WTC11 (cell line): ENCODE data around the gene YWHAQ. TPM values are rescaled to one million over a fixed set of nuclear protein-coding genes. Genes with fewer than 3 reads are reported as not detected.

ENCODE experiments used
- ATAC-seq: fragments of 200-7000 bp; cut with Tn5 transposase; 2 replicates; pipeline ENCODE4 v1.10.0; 2021; ENCODE audit warnings: mild to moderate bottlenecking, moderate library complexity
- CTCF ChIA-PET: fragments of 300-600 bp; sonication (Branson Sonifier 250); formaldehyde crosslinking; loops from one replicate; lab custom pipeline; 2021; ENCODE audit warnings: antibody characterized with exemption; lab: Charles Lee
- POLR2A ChIA-PET: fragments of 350-600 bp; sonication (Branson Sonifier 250); formaldehyde crosslinking; loops from one replicate; lab custom pipeline; 2021; ENCODE audit warnings: antibody characterized with exemption; lab: Charles Lee
- DNase-seq: peaks from one replicate; pipeline ENCODE4 v3.0.0; 2021; ENCODE audit warnings: low spot score
- H3K27ac Mint-ChIP-seq: 2 replicates; pipeline ENCODE4 v1.8.0; 2021; ENCODE audit warnings: mixed read lengths
- H3K27me3 Mint-ChIP-seq: 2 replicates; pipeline ENCODE4 v1.8.0; 2021; ENCODE audit warnings: low read depth, mild to moderate bottlenecking, moderate library complexity, mixed read lengths
- H3K36me3 Mint-ChIP-seq: 2 replicates; pipeline ENCODE4 v1.8.0; 2021; ENCODE audit warnings: mixed read lengths
- H3K4me1 Mint-ChIP-seq: 2 replicates; pipeline ENCODE4 v1.8.0; 2022; ENCODE audit warnings: mixed read lengths
- H3K4me3 Mint-ChIP-seq: 2 replicates; pipeline ENCODE4 v1.8.0; 2021; ENCODE audit warnings: mild to moderate bottlenecking, moderate library complexity, mixed read lengths
- H3K9me3 Mint-ChIP-seq: 2 replicates; pipeline ENCODE4 v1.8.0; 2021; ENCODE audit warnings: mixed read lengths
- AR ChIP-seq: fragments of 250-450 bp; sonication (Bioruptor Pico); IDR thresholded peaks from 2 replicates; pipeline ENCODE4 v1.9.0; 2021; ENCODE audit warnings: mild to moderate bottlenecking
- E2F4 ChIP-seq: sonication (generic); formaldehyde crosslinking; IDR thresholded peaks from 2 replicates; pipeline ENCODE4 v1.8.1; 2022; ENCODE audit warnings: low read depth, mild to moderate bottlenecking, moderate library complexity, missing genetic modification reagents, borderline replicate concordance
- FOXP1 ChIP-seq: sonication (generic); formaldehyde crosslinking; IDR thresholded peaks from 2 replicates; pipeline ENCODE4 v1.8.0; 2022; ENCODE audit warnings: missing genetic modification reagents, mild to moderate bottlenecking, moderate library complexity, borderline replicate concordance
- FOXP4 ChIP-seq: sonication (generic); formaldehyde crosslinking; IDR thresholded peaks from 2 replicates; pipeline ENCODE4 v1.8.0; 2022; ENCODE audit warnings: mild to moderate bottlenecking, missing genetic modification reagents
- GRHL2 ChIP-seq: fragments of 250-450 bp; sonication (Bioruptor Pico); IDR thresholded peaks from 2 replicates; pipeline ENCODE4 v1.8.0; 2022; ENCODE audit warnings: mild to moderate bottlenecking, moderate library complexity; ENCODE audit not compliant: insufficient replicate concordance, severe bottlenecking
- IRF2 ChIP-seq: sonication (generic); formaldehyde crosslinking; IDR thresholded peaks from 2 replicates; pipeline ENCODE4 v1.8.0; 2022; ENCODE audit warnings: low read depth, missing genetic modification reagents, borderline replicate concordance
- MXD4 ChIP-seq: fragments of 250-450 bp; sonication (Bioruptor Pico); IDR thresholded peaks from 2 replicates; pipeline ENCODE4 v1.8.0; 2021; ENCODE audit warnings: mild to moderate bottlenecking, moderate library complexity, borderline replicate concordance
- NFYB ChIP-seq: sonication (generic); formaldehyde crosslinking; conservative IDR thresholded peaks from 2 replicates; pipeline ENCODE4 v1.8.0; 2022; ENCODE audit warnings: low read depth, missing genetic modification reagents
- NR1H2 ChIP-seq: sonication (generic); formaldehyde crosslinking; IDR thresholded peaks from 2 replicates; pipeline ENCODE4 v1.9.0; 2021; ENCODE audit warnings: mild to moderate bottlenecking, moderate library complexity, missing genetic modification reagents
- NR3C1 ChIP-seq: sonication (generic); formaldehyde crosslinking; conservative IDR thresholded peaks from 2 replicates; pipeline ENCODE4 v1.8.1; 2023; ENCODE audit warnings: low read depth, mild to moderate bottlenecking, missing genetic modification reagents
- PRRX2 ChIP-seq: fragments of 250-450 bp; sonication (Bioruptor Pico); IDR thresholded peaks from 2 replicates; pipeline ENCODE4 v1.8.0; 2021; ENCODE audit warnings: mild to moderate bottlenecking
- SOX15 ChIP-seq: fragments of 250-450 bp; sonication (Bioruptor Pico); IDR thresholded peaks from 2 replicates; pipeline ENCODE4 v1.9.0; 2021; ENCODE audit warnings: mild to moderate bottlenecking
- STAT6 ChIP-seq: sonication (generic); formaldehyde crosslinking; conservative IDR thresholded peaks from 2 replicates; pipeline ENCODE4 v1.8.1; 2023; ENCODE audit warnings: mild to moderate bottlenecking, low read depth, missing genetic modification reagents, moderate library complexity
- TP53 ChIP-seq: sonication (generic); formaldehyde crosslinking; IDR thresholded peaks from 2 replicates; pipeline ENCODE4 v1.8.1; 2023; ENCODE audit warnings: mild to moderate bottlenecking, missing genetic modification reagents
- ZSCAN18 ChIP-seq: fragments of 250-450 bp; sonication (Bioruptor Pico); IDR thresholded peaks from 2 replicates; pipeline ENCODE4 v2.1.2; 2022; ENCODE audit warnings: mild to moderate bottlenecking, moderate library complexity
- total RNA-seq: library from RNA; stranded (reverse); gene quantifications from 3 replicates; pipeline ENCODE4 v1.2.3, GENCODE V29; 2021
- TF ChIP-seq, protein P1 (sequence below): sonication (generic); formaldehyde crosslinking; IDR thresholded peaks from 2 replicates; pipeline ENCODE4 v1.8.0; 2022; ENCODE audit warnings: mild to moderate bottlenecking, missing genetic modification reagents
- TF ChIP-seq, protein P2 (sequence below): sonication (generic); formaldehyde crosslinking; IDR thresholded peaks from 2 replicates; pipeline ENCODE4 v1.8.0; 2023; ENCODE audit warnings: missing genetic modification reagents, mild to moderate bottlenecking, borderline replicate concordance

YWHAQ gene
- total RNA-seq, 1 experiment from 2014 or later, result 395 TPM

DNA sequence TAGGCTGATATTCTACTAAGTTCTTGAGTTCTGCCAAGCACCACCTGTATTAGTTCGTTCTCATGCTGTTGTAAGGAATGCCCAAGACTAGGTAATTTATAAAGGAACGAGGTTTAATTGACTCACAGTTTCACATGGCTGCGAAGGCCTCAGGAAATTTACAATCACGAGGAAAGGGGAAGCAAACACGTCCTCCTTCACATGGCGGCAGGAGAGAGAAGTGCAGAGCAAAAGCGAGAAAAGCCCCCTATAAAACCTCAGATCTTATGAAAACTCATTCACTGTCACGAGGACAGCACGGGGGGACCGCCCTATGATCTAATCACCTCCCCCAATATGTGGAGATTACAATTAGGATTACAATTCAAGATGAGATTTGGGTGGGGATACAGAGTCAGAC lies 47.7 kb upstream of the YWHAQ start (continued):
- TF ChIP-seq AR (CRISPR knock-in tag) (no peak), NFYB (no peak), IRF2 (CRISPR knock-in tag) (no peak), NR1H2 (CRISPR knock-in tag) (no peak), GRHL2 (CRISPR knock-in tag) (no peak), NR3C1 (no peak)
- TF ChIP-seq, all 79 proteins: peak for 0

GRCh38 chr2:9675415-9676351 lies 44.9 kb upstream of the YWHAQ start:
- Mint-ChIP-seq H3K4me1 (peaks cover 16% of the 10 kb centered on the region), H3K36me3 (no peaks in the 10 kb centered on the region), H3K27me3 (0 out of 2 replicates have a peak, but pooled peaks cover 2% of the 10 kb centered on the region), H3K27ac (no peak overlapping the region), H3K4me3 (no peak overlapping the region), H3K9me3 (no peaks in the 10 kb centered on the region)
- ChIA-PET POLR2A (no interaction called here), CTCF (interaction anchor here (1.1 kb wide), 1 partner anchor 18 kb away, joined by 3 read pairs; no protein-coding TSS in a partner anchor)
- peak; percentile 77 for ATAC-seq
- no peak for DNase-seq
- TF ChIP-seq FOXP1 (CRISPR knock-in tag), result no peak
- TF ChIP-seq SOX15 (CRISPR knock-in tag), result no peak
- TF ChIP-seq FOXP4 (CRISPR knock-in tag), result no peak
- no peak for TF ChIP-seq PRRX2
- TF ChIP-seq, protein P1, sequence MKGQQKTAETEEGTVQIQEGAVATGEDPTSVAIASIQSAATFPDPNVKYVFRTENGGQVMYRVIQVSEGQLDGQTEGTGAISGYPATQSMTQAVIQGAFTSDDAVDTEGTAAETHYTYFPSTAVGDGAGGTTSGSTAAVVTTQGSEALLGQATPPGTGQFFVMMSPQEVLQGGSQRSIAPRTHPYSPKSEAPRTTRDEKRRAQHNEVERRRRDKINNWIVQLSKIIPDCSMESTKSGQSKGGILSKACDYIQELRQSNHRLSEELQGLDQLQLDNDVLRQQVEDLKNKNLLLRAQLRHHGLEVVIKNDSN (CRISPR knock-in tag), result no peak
- no peak for TF ChIP-seq MXD4
- no peak for TF ChIP-seq STAT6 (CRISPR knock-in tag)
- no peak for TF ChIP-seq TP53 (CRISPR knock-in tag)
- no peak for TF ChIP-seq E2F4 (CRISPR knock-in tag)
- no peak for TF ChIP-seq IRF2 (CRISPR knock-in tag)
- TF ChIP-seq, protein P2, sequence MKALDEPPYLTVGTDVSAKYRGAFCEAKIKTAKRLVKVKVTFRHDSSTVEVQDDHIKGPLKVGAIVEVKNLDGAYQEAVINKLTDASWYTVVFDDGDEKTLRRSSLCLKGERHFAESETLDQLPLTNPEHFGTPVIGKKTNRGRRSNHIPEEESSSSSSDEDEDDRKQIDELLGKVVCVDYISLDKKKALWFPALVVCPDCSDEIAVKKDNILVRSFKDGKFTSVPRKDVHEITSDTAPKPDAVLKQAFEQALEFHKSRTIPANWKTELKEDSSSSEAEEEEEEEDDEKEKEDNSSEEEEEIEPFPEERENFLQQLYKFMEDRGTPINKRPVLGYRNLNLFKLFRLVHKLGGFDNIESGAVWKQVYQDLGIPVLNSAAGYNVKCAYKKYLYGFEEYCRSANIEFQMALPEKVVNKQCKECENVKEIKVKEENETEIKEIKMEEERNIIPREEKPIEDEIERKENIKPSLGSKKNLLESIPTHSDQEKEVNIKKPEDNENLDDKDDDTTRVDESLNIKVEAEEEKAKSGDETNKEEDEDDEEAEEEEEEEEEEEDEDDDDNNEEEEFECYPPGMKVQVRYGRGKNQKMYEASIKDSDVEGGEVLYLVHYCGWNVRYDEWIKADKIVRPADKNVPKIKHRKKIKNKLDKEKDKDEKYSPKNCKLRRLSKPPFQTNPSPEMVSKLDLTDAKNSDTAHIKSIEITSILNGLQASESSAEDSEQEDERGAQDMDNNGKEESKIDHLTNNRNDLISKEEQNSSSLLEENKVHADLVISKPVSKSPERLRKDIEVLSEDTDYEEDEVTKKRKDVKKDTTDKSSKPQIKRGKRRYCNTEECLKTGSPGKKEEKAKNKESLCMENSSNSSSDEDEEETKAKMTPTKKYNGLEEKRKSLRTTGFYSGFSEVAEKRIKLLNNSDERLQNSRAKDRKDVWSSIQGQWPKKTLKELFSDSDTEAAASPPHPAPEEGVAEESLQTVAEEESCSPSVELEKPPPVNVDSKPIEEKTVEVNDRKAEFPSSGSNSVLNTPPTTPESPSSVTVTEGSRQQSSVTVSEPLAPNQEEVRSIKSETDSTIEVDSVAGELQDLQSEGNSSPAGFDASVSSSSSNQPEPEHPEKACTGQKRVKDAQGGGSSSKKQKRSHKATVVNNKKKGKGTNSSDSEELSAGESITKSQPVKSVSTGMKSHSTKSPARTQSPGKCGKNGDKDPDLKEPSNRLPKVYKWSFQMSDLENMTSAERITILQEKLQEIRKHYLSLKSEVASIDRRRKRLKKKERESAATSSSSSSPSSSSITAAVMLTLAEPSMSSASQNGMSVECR (CRISPR knock-in tag), result no peak
- TF ChIP-seq ZSCAN18 (CRISPR knock-in tag), result no peak
